Astrocyte (in vitro differentiated cells and primary cell): ENCODE results near the gene NRP1.

Source experiments
- CTCF ChIP-seq: IDR thresholded peaks from 2 replicates; pipeline ENCODE4 v1.5.1; 2011; ENCODE audit warnings: low read depth, mild to moderate bottlenecking, inconsistent platforms, low read length, moderate library complexity; ENCODE audit not compliant: insufficient read depth
- EZH2 ChIP-seq: IDR thresholded peaks from 2 replicates; pipeline ENCODE4 v1.6.1; 2012; ENCODE audit warnings: mild to moderate bottlenecking, low read length, inconsistent platforms; ENCODE audit not compliant: insufficient read depth

- TF ChIP-seq CTCF (no peak), EZH2 (no peak)
These were observed 10.7 kb downstream of the NRP1 start for GRCh38 chr10:33323721-33324120.
